ENCODE results near the gene CAPN5.

DNA sequence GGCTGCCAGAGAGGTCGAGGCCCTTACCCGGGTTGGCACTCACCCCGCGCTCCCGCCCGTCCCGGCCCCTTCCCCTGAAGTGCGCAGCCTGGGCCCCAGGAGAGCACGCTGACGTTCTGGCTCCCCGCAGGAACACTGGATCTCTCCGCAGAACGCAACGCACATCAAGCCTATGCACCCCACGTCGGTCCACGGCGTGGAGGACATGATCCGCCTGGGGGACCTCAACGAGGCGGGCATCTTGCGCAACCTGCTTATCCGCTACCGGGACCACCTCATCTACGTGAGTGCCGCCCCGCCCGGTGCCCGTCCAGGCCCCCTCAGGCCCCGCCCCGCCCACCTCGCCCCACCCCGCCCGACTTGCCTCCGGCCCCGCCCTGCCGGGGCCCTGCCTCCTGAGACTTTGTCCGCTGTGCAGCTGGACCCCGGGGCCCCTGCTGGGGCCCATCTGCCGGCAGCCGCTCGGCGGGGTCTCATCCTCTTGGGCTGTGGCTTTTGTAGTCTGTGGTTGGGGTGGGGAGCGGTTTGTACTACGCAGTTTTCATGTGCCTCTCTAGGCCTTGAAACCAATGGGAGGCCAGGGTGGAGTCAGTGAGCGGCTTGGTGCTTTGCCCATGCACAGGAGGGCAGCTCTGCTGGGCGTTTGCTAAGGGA lies 81.0 kb downstream of the CAPN5 start:
- TF ChIP-seq, protein P1, sequence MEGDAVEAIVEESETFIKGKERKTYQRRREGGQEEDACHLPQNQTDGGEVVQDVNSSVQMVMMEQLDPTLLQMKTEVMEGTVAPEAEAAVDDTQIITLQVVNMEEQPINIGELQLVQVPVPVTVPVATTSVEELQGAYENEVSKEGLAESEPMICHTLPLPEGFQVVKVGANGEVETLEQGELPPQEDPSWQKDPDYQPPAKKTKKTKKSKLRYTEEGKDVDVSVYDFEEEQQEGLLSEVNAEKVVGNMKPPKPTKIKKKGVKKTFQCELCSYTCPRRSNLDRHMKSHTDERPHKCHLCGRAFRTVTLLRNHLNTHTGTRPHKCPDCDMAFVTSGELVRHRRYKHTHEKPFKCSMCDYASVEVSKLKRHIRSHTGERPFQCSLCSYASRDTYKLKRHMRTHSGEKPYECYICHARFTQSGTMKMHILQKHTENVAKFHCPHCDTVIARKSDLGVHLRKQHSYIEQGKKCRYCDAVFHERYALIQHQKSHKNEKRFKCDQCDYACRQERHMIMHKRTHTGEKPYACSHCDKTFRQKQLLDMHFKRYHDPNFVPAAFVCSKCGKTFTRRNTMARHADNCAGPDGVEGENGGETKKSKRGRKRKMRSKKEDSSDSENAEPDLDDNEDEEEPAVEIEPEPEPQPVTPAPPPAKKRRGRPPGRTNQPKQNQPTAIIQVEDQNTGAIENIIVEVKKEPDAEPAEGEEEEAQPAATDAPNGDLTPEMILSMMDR (conservative IDR thresholded peaks at IDR 0.05 in 1 of 2, IDR thresholded peaks at IDR 0.05 in 1 of 2; ENCODE audit: extremely low read depth in 1 of 2, insufficient read depth in 1 of 2, low read depth in 1 of 2, low read length in 2 of 2), result no peak
- no peak for TF ChIP-seq EZH2 (IDR thresholded peaks at IDR 0.05; ENCODE audit: borderline replicate concordance, low read length)

All from mammary epithelial cell (primary cell).